HG02588 (cell line): ENCODE results near the gene RIN3.

Experiments
- ATAC-seq: cut with Tn5 transposase; IDR thresholded peaks from one replicate; pipeline ENCODE4 v1.9.1; 2021; ENCODE audit warnings: mild to moderate bottlenecking, moderate library complexity; ENCODE audit not compliant: unreplicated experiment

Gene RIN3

GRCh38 chr14:92506231-92506630 lies 7.3 kb upstream of the RIN3 start:
- ATAC-seq: no peak

- ATAC-seq: peak; percentile 51
Observed at GRCh38 chr14:92507174-92507768, 6.3 kb upstream of the RIN3 start.

GRCh38 chr14:92510972-92511371 lies 2.6 kb upstream of the RIN3 start:
- ATAC-seq: no peak

GRCh38 chr14:92511453-92512238 lies 1.9 kb upstream of the RIN3 start:
- no peak for ATAC-seq

GRCh38 chr14:92512807-92513203 lies 776 bp upstream of the RIN3 start:
- ATAC-seq: no peak

GRCh38 chr14:92513966-92514843 lies 624 bp downstream of the RIN3 start:
- ATAC-seq: peak; percentile 31

GRCh38 chr14:92514844-92515514 lies 1.4 kb downstream of the RIN3 start:
- no peak for ATAC-seq

- ATAC-seq: no peak
Observed at GRCh38 chr14:92515546-92516343, 2.2 kb downstream of the RIN3 start.

- ATAC-seq: no peak
Observed at GRCh38 chr14:92516344-92516965, 2.9 kb downstream of the RIN3 start.

GRCh38 chr14:92516966-92517506 lies 3.5 kb downstream of the RIN3 start:
- ATAC-seq: no peak

- no peak for ATAC-seq
Observed at GRCh38 chr14:92517761-92518160, 4.2 kb downstream of the RIN3 start.

- ATAC-seq: no peak
Observed at GRCh38 chr14:92519246-92520101, 5.9 kb downstream of the RIN3 start.

- no peak for ATAC-seq
Observed at GRCh38 chr14:92520102-92521057, 6.8 kb downstream of the RIN3 start.

- no peak for ATAC-seq
Observed at GRCh38 chr14:92521058-92521415, 7.5 kb downstream of the RIN3 start.

GRCh38 chr14:92523752-92524151 lies 10.2 kb downstream of the RIN3 start:
- no peak for ATAC-seq

- no peak for ATAC-seq
Observed at GRCh38 chr14:92524602-92525185, 11.1 kb downstream of the RIN3 start.
